GM12874 (cell line): ENCODE data around the gene LAYN.

Experiments used
- TF ChIP-seq, protein P1 (sequence below): IDR thresholded peaks from 2 replicates; pipeline ENCODE4 v1.5.1; 2011; ENCODE audit warnings: low read depth, mild to moderate bottlenecking, control low read depth, low read length, moderate library complexity; ENCODE audit not compliant: insufficient read depth

LAYN gene

DNA sequence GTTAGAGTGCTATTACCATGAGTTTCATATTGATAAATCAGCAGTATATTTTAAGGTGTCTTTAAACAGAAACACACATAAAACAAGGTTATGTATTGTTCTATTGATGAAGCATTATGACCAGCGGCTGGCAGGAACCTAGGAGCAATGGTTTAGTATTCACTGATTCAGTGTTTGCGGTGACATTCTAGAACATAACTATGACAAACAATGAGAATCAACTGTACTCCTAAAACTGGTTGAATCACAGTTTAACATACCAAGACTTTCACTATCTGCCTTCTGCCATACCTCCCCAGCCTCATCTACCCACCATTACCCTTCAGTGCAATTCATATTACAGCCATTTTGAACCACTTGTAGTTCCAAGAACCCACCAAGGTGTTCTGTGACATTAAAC lies 17.2 kb upstream of the LAYN start:
- TF ChIP-seq, protein P1, sequence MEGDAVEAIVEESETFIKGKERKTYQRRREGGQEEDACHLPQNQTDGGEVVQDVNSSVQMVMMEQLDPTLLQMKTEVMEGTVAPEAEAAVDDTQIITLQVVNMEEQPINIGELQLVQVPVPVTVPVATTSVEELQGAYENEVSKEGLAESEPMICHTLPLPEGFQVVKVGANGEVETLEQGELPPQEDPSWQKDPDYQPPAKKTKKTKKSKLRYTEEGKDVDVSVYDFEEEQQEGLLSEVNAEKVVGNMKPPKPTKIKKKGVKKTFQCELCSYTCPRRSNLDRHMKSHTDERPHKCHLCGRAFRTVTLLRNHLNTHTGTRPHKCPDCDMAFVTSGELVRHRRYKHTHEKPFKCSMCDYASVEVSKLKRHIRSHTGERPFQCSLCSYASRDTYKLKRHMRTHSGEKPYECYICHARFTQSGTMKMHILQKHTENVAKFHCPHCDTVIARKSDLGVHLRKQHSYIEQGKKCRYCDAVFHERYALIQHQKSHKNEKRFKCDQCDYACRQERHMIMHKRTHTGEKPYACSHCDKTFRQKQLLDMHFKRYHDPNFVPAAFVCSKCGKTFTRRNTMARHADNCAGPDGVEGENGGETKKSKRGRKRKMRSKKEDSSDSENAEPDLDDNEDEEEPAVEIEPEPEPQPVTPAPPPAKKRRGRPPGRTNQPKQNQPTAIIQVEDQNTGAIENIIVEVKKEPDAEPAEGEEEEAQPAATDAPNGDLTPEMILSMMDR, result no peak

DNA sequence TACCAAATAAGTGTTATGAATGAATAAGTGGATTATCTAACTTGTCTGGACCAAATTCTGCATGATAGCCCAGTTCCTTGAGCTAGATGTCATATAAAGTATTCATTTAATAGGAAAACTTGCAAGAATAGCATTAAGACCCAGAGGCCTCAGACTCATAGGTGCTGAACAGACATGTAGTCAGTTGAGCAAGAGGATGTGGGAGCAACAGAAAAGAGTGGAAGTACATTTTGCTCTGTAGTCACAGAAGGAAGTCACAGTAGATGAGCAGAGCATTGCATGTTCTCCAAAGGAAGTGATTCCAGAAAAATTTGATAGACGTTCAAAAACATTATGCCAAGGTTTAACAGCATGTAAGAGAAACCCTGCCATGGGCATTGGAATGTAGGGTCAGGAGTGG lies 16.5 kb upstream of the LAYN start:
- TF ChIP-seq, protein P1, result no peak

DNA sequence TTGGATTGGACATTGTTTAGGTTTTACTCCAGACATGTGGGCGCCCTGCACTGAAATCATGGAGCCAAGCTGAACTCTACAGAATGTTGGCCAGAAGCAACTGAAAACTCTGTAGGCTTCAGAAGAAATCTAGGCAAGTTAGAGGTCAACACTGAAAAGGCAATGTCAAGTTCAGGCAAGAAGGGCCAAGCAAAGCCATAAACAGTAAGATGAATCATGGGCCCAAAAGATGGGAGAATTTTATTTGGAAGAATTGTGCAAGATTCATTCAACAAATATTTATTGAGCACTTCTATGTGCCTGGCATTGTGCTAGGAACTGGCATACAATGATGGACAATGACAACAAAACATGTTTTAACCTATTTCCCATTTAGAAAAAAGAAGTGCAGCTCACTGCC lies 15.1 kb upstream of the LAYN start:
- TF ChIP-seq, protein P1, result no peak

DNA sequence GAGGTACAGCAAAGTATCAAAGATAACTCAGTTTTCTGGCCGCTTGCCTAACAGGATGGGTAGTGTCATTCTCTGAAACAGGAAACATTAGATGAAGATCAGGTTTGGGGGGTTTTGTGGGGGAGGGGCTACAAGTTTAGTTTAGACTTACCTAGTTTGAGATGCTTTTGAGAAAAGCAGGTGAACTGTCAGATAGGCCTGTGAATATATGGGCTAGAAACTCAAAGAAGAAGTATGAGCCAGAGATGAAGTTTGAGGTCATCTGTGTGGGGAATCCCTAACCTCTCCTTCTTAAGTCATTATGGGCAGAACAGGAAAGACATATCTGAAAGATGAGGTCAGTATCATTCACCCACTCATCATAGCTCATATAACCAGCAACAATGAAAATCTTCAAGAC lies 14.0 kb upstream of the LAYN start:
- TF ChIP-seq, protein P1, result no peak

DNA sequence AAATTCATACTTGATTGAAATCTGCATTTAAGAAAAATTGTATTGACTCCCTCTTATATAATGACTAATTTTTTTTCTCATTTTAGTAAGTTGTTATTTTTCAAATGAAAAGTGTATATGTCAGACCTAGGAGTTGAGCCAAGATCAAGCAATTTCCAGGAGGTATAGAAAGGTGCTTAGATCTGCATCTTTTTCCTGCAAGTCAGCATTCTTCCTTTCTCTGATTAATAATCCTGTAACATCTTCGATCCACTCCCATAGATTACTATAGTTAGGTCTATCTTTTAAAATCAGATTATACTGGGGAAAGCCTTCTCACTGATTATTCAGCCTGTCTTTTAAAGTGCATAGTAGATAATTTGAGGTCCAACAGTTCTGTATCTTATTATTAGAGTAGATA lies 13.2 kb upstream of the LAYN start:
- TF ChIP-seq, protein P1, result no peak

DNA sequence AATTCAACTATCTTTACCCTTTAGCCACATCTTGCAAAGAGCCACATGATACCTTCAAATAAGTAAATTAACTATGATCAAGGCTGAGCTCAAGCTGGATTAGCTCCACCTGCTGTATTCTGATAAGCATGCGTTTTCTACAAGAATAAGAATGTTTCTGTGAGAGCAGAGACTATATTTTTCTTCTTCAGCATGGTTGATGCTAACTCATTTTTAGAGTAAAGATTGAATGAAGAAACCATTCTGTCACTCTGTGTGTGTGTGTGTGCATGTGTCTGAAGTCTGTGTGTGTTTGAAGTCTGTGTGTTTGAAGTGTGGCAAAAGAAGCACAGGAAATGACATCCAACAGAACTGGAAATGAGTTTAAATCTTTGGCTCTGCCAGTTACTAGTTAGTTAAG lies 12.0 kb upstream of the LAYN start:
- TF ChIP-seq, protein P1, result no peak

DNA sequence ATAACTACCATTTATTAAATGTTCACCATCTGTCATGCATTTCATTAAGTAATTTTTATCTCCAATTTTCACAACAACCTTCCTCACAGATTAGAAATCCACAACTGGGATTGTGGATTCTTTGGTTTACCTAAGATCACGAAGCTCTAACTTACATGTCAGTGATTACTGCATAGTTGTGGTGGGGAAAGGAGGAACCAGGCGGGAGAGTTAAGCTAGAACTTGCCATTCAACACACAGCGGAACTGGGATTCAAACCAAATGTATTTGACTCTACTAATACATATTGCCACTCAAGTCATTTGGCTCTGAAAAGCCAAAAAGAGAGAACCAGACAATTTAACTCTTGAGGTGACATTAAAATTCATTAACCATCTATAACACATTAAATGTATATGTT lies 10.4 kb upstream of the LAYN start:
- TF ChIP-seq, protein P1, result no peak

DNA sequence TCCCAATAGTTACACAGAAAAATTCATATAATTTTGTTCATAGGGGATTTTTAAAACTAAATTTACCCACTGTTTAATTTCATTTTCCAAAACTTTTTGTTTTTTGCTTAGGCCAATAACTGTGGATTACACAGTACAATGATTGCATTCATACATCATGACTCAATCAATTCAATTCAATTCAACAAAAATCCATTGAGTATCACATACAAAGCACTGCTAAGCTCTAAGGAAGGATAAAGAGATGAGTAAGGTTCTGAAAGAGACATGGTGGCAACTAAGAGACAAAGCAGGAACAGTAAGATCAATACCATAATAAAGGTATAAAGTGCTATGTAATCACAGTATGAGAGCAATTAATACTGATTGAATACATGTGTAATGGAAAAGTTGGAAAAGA lies 9.4 kb upstream of the LAYN start:
- TF ChIP-seq, protein P1, result no peak
